Omental fat pad (tissue), 4 donors: ENCODE measurements around the gene CEP170B. TPM values are rescaled to one million over a fixed set of nuclear protein-coding genes. Genes with fewer than 3 reads are reported as not detected.
A peak's percentile ranks its signal among the peaks of the same experiment; 100 is the strongest.
"Not testable (repeated sequence)": the region's sequence is repeated elsewhere in the genome, so short reads cannot be mapped to it uniquely, and the experiment has no call there.

Experiments used
- ATAC-seq: fragments of 150-250 bp; one replicate; pipeline ENCODE4 v1.9.1; 2016; ENCODE audit warnings: mild to moderate bottlenecking, moderate library complexity; ENCODE audit not compliant: low FRiP score
- DNase-seq: peaks from one replicate; pipeline ENCODE4 v3.0.0-alpha.2; 2019; ENCODE audit warnings: low spot score
- total RNA-seq, 4 donors: library from RNA; depleted of rRNA; stranded (reverse); fragments of >200 nt; gene quantifications; one replicate each; pipeline ENCODE4 v1.1.0, GENCODE V29; 2016
- TF ChIP-seq, protein P1 (sequence below), 3 donors: fragments of 450-650 bp; IDR thresholded peaks; one replicate each; pipeline ENCODE4 v1.5.1; 2016 to 2017; ENCODE audit warnings: antibody characterized with exemption in 3 of 3, mild to moderate bottlenecking in 3 of 3, moderate library complexity in 2 of 3

CEP170B gene
- total RNA-seq, 4 donors from 2014 or later, result 5.5 to 29.3 (median 13.0) TPM

DNA sequence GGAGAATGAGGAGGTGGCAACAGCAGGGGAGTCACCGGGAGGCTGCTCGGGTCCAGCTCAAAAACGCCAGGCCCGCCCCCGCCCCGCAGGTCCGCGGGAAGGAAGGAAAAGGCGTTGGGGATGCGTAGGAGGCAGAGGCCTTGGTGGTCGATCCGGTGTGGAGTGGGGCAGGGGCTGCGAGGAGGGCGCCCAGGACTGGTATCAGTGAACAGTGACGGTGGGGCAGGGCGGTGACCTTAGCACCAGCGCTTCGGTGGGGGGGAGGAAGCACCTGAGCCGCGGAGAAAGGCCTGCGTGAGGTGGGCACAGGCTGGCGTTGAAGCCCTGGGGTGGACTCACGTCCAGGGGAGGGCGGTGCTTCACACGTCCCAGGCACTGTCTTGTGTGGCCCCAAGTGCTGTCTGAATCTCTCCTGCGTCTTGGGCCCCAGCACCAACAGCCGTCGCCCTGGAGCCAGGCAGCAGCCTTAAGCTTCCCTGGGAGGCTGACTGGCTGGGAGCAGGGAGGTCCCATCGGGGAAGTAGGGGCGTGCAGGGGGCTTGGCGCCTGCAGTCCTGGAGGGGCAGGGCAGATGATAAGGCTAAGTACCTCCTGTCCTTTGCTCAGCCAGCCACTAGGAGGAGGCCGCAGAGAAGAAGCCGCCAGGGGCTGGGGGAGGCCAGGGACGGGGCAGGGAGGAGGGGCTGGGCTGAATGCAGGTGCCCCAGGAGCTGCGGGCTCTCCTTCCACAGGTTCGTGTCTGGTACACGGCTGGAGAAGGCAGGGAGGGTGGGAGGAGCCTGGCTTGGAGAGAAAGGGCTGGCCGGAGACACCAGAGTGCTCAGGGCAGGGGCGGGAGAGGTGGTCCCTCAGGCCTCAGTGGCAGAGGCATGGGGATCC lies 37.7 kb upstream of the CEP170B start:
- DNase-seq, result no peak
- ATAC-seq, result peak; percentile 57
- TF ChIP-seq, protein P1, sequence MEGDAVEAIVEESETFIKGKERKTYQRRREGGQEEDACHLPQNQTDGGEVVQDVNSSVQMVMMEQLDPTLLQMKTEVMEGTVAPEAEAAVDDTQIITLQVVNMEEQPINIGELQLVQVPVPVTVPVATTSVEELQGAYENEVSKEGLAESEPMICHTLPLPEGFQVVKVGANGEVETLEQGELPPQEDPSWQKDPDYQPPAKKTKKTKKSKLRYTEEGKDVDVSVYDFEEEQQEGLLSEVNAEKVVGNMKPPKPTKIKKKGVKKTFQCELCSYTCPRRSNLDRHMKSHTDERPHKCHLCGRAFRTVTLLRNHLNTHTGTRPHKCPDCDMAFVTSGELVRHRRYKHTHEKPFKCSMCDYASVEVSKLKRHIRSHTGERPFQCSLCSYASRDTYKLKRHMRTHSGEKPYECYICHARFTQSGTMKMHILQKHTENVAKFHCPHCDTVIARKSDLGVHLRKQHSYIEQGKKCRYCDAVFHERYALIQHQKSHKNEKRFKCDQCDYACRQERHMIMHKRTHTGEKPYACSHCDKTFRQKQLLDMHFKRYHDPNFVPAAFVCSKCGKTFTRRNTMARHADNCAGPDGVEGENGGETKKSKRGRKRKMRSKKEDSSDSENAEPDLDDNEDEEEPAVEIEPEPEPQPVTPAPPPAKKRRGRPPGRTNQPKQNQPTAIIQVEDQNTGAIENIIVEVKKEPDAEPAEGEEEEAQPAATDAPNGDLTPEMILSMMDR (IDR thresholded peaks at IDR 0.05), result no peak

DNA sequence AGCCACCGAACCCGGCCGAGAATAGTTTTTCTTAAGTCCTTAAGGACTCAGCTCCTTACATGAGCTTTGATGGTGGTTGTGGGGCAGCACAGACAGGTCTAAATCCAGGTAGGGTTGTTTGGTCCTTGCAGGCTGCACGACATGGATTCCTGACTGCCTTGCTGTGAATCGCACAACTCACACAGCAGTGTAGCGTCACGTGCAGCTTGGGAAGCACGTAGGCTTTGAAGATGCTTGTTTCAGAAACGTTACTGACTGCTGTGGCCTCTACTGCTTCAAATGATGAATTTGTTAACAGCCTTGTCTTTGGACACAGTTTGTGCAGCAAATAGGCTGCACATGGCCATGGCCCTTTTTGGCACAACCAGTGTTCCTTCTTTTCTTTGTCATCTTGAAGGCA lies 34.3 kb upstream of the CEP170B start:
- TF ChIP-seq, protein P1 (IDR thresholded peaks at IDR 0.05), result no peak
- ATAC-seq (no peak), DNase-seq (no peak)

DNA sequence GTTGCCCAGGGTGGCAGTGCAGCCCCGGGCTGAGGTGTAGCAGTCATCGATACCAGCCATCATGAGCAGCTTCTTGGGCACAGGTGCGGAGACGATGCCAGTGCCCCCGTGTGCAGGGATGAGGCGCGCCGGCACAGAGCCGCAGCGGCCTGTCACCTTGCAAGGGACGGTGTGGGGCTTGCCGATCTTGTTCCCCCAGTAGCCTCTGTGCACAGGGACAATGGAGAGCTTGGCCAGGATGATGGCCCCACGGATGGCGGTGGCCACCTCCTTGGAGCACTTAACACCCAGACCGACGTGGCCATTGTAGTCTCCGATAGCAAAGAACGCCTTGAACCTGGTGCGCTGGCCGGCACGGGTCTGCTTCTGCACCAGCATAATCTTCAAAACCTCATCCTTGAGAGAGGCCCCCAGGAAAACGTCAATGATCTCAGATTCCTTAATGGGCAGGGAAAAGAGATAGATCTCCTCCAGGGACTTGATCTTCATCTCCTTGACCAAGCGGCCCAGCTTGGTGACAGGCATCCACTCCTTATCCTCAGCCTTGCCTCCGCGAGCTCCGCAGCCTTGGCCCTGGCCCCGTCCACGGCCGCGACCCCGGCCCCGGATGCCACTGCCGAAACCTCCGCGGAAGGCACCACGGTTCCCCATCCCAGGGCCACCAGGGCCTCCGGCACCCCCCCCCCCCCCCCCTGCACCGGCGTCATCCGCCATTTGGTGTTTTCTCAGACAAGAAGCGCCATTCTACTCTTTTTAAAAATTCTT lies 28.7 kb upstream of the CEP170B start:
- not testable (repeated sequence) for ATAC-seq, DNase-seq

DNA sequence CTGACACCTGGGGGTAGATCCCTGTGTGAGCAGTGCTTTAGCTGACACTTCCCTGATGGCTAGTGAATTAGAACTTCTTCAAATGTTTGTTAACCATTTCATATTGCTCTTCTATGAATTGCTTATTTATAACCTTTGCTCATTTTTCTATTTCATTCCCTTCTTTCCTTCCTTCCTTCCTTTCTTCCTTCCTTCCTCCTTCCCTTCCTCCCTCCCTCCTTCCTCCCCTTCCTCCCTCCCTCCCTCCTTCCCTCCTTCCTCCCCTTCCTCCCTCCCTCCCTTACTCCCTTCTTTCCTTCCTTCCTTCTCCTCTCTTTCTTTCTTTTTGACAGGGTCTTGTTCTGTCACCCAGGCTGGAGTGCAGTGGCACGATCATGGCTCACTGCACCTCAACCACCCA lies 23.3 kb upstream of the CEP170B start:
- TF ChIP-seq, protein P1 (IDR thresholded peaks at IDR 0.05), result no peak
- no peak for ATAC-seq
- no peak for DNase-seq

DNA sequence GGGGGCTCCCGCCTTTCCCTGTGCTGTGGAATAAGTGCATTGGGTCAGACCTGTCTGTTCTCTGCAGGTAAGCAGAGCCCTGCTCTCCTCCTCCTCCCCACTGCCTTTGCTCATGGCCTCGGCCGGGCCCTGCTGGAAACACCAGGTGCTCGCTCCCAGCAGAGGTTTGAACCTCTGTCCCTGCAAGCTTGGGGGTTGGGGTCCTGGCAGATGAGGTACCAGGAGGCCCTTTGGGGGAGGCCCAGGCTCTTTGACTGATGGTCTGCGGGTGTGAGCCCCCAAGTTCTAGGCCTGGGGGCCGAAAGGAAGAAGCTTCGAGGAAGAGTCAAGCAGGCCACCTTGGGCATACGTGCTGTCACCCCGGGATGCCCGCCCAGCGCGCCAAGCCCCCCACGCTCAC lies 22.1 kb upstream of the CEP170B start:
- TF ChIP-seq, protein P1 (IDR thresholded peaks at IDR 0.05), result no peak
- DNase-seq (no peak), ATAC-seq (no peak)

DNA sequence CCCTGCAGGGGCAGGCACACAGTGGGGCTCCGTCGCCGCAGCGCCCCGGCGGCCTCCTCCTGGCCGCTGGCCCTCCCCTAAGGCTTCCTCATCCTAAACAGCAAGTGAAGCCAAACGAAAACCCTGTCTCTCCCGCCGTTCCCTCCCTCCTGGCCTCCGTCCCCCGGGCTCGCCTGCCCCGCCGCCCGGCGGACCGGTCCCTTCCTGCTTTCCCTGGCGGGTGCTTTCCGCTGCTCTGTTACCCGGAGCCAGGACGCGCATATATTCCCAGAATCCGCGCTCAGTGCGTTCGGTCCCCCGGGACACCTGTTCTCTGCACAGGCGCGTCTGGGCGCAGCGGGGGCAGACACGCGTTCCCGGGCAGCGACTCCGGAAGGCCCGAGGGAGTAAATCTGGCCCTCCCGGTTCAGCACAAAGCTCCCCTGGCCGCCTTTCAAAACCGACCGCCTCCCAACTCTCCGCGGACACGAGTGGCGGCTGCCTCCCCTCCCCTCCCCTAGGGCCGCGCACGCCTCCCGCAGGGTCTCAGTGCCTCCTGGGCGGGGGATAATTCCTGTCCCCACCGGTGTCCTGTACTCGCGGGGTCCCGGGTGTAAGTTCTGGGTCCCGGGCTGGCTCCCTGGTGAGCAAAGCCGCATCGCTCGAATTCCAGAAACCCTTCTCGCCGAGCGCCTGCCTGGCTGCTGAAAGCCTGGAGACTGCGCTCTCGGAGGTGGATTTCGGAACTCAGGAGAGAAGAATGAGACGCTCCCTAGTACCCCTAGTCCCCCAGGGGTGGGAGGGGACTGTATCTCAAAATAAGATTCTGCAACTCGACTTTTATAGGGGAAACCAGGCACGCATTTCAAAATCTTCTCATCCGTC lies 21.4 kb upstream of the CEP170B start:
- ATAC-seq (peak; percentile 58), DNase-seq (no peak)

More for the DNA sequence above, 21.4 kb upstream of the CEP170B start:
- TF ChIP-seq, protein P1 (IDR thresholded peaks at IDR 0.05), result no peak
